Fibroblast of the aortic adventitia (primary cell): ENCODE results near the gene CAPN2. TPM values are rescaled to one million over a fixed set of nuclear protein-coding genes. Genes with fewer than 3 reads are reported as not detected.

Experiments used
- DNase-seq: peaks from one replicate; pipeline ENCODE4 v3.0.0-alpha.2; 2010; ENCODE audit warnings: low read depth
- H3K4me3 ChIP-seq: 2 replicates; pipeline ENCODE4 v1.5.1; 2011; ENCODE audit warnings: low read depth, mild to moderate bottlenecking, control low read depth, low read length, moderate library complexity
- CTCF ChIP-seq: IDR thresholded peaks from 2 replicates; pipeline ENCODE4 v1.5.1; 2011; ENCODE audit warnings: mild to moderate bottlenecking, low read length, control low read depth, inconsistent platforms; ENCODE audit not compliant: insufficient read depth
- total RNA-seq: library from RNA; depleted of rRNA; stranded (reverse); fragments of >200 nt; gene quantifications from 2 replicates; pipeline ENCODE4 v1.2.3, GENCODE V29; 2012; ENCODE audit warnings: low replicate concordance

CAPN2 gene
- total RNA-seq, 1 donor = 481 TPM

DNA sequence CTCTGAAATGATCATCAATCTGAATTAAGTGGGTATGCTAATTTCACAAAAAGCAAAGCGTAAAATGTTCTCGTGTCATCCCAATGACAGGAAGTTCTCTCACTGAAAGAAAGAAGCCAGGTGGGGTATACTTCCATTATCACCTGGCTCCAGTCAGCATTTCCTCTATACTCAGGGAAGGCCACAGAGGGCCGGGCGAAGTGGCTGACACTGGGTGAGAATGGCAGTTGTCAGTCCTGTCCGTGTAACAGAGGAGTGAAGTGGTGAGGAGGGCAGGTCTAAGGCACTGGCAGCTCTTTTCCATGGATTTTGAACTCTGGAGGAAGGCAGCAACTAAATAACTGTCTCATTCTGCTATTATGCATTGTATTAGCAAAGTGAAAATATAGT is 60.4 kb downstream of the CAPN2 start:
- no peak for TF ChIP-seq CTCF
- no peak for DNase-seq
- H3K4me3 ChIP-seq = no peak overlapping the region

- no peak for TF ChIP-seq CTCF
- H3K4me3 ChIP-seq = no peak overlapping the region
- DNase-seq = no peak
These were observed 61.9 kb downstream of the CAPN2 start for GRCh38 chr1:223774134-223774814.

DNA sequence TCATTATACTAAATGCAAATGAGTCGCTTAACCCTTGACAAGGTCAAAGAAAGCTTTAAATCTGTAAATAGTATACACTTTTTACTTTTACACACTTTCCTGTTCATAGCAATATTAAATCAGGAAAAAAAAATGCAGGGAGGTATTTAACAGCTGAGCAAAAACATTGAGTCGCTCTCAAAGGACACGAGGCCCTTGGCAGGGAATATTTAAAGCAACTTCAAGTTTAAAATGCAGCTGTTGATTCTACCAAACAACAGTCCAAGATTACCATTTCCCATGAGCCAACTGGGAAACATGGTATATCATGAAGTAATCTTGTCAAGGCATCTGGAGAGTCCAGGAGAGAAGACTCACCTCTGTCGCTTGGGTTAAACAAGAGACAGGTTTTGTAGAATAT is 62.7 kb downstream of the CAPN2 start:
- DNase-seq = peak; percentile 84
- no peak overlapping the region for H3K4me3 ChIP-seq
- TF ChIP-seq CTCF = no peak

GRCh38 chr1:223775711-223776074 is 63.4 kb downstream of the CAPN2 start:
- no peak overlapping the region for H3K4me3 ChIP-seq
- TF ChIP-seq CTCF = no peak
- no peak for DNase-seq

- H3K4me3 ChIP-seq = no peak overlapping the region
- DNase-seq = peak; percentile 64
- TF ChIP-seq CTCF = no peak
These were observed 63.9 kb downstream of the CAPN2 start for GRCh38 chr1:223776075-223776814.

DNA sequence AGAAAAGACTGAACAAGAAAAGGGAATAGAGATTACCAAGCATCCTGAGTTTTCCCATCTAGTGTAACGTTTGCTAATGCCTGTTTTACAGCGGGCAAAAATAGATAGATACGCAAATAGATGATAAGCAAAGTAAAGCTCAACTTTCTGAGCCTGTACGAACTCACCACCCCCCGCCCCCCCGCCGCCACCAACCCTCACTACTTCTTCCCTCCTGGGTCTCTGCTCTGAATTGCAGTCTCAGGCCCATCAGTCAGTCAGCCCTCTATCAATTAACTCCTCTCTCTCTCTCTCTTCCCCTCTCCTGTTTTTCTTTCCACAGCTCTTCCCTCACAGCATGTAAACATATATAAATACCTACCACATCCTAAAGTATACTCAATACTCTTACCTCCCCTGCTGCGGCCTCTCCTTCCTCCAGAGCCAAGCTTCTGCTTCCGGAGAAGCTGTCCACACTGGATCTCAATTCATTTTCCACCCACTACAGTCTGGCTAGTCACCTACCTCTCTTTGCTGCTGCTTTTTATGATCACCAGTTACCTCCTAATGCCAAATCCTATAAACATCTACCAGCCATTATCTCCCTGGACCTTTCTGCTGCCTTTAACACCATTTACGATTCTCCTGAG is 64.6 kb downstream of the CAPN2 start:
- DNase-seq = no peak
- H3K4me3 ChIP-seq = no peak overlapping the region
- no peak for TF ChIP-seq CTCF
